Stomach (tissue), 9 donors: ENCODE measurements around the gene TUSC7. TPM values are rescaled to one million over a fixed set of nuclear protein-coding genes. Genes with fewer than 3 reads are reported as not detected.

Experiments
- DNase-seq, 2 donors: peaks; one replicate each; pipeline versions ENCODE4 v3.0.0 to v3.0.0-alpha.2; 2013 to 2019
- H3K27ac ChIP-seq, 5 donors: fragments of 200-600 bp in 4 of 5; sonication (generic) in 4 of 5; one replicate each; pipeline ENCODE4 v1.5.1; 2013 to 2019; ENCODE audit warnings: mild to moderate bottlenecking in 1 of 5, moderate library complexity in 1 of 5
- H3K27me3 ChIP-seq, 3 donors: fragments of 200-600 bp; sonication (generic); one replicate each; pipeline ENCODE4 v1.5.1; 2017 to 2019; ENCODE audit warnings: mixed run types in 1 of 3
- H3K36me3 ChIP-seq, 4 donors: fragments of 200-600 bp; sonication (generic); 1 replicate in 3 of 4; 2 replicates in 1 of 4; pipeline ENCODE4 v1.5.1; 2016 to 2019
- H3K4me1 ChIP-seq, 4 donors: fragments of 200-600 bp; sonication (generic); one replicate each; pipeline ENCODE4 v1.5.1; 2016 to 2019
- H3K4me3 ChIP-seq, 4 donors: fragments of 200-600 bp; sonication (generic) in 3 of 4; one replicate each; pipeline ENCODE4 v1.5.1; 2016 to 2019; ENCODE audit warnings: mild to moderate bottlenecking in 1 of 4
- H3K9me3 ChIP-seq, 4 donors: fragments of 200-600 bp; sonication (generic); one replicate each; pipeline ENCODE4 v1.5.1; 2016 to 2019
- EP300 ChIP-seq: sonication (generic); formaldehyde crosslinking; IDR thresholded peaks from one replicate; pipeline ENCODE4 v1.6.1; 2017; ENCODE audit warnings: antibody characterized with exemption
- POLR2A ChIP-seq, 4 donors: fragments of 450-650 bp; IDR thresholded peaks; one replicate each; pipeline ENCODE4 v1.6.1; 2016; ENCODE audit warnings: antibody characterized with exemption in 4 of 4, control low read depth in 2 of 4, mild to moderate bottlenecking in 1 of 4, moderate library complexity in 1 of 4
- POLR2AphosphoS5 ChIP-seq, 3 donors: sonication (generic); formaldehyde crosslinking; IDR thresholded peaks; one replicate each; pipeline ENCODE4 v1.6.1; 2016; ENCODE audit warnings: antibody characterized with exemption in 3 of 3
- WGBS, 5 donors: extraction: QIAGEN DNeasy Blood & Tissue Kit in 3 of 5; methylation state at CpG; one replicate each; pipeline versions ENCODE4 v1.1.5 to v1.1.7; 2013 to 2018; 5-methylcytosine and 5-hydroxymethylcytosine counted together
- intact Hi-C: fragments of 100-400 bp; cut with DNase I; formaldehyde crosslinking; loops from one replicate; pipeline ENCODE4 v1.15.1; 2023; ENCODE audit warnings: low total_unique reads
- polyA plus RNA-seq, 3 donors: library from polyadenylated mRNA; stranded (reverse); fragments of 200-250 nt; gene quantifications; one replicate each; pipeline ENCODE4 v1.2.3, GENCODE V29; 2013
- total RNA-seq, 5 donors: library from RNA; depleted of rRNA; stranded (reverse); fragments of >200 nt; gene quantifications; one replicate each; pipeline versions ENCODE4 v1.1.0 to v1.2.3, GENCODE V29; 2014 to 2016
- TF ChIP-seq, protein P1 (sequence below), 7 experiments: fragments of 450-650 bp in 4 of 7; fragments of 200-600 bp in 3 of 7; sonication (generic) in 3 of 7; IDR thresholded peaks; one replicate each; pipeline ENCODE4 v1.5.1; 2016 to 2019; ENCODE audit warnings: antibody characterized with exemption in 7 of 7, control low read depth in 2 of 7, mild to moderate bottlenecking in 1 of 7
- donor health status: healthy with polysubstance abuse.
- donor health status: Bipolar disorder and iron deficiency.
- donor health status: healthy.

TUSC7 gene
- total and polyA plus RNA-seq, 8 donors = not detected

DNA sequence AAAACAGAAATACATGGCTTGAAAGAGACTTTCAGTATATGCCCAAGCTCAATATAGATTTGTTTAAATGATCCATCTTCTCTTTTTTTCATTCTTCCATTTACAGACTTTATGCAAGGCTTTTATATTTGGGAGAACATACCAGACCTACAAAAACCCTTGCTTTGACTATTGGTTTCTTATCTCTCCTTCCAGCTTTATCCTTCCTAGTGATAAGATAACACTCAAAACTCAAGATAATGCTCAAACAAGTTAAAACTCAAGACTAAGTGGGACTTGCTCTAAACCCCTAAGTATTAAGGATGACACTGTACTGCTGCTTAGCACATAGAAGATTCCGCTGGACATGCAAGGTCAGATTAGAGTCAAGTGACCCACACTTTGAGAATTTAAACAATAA is 8.0 kb downstream of the TUSC7 start:
- WGBS, 5 donors = 77 to 84% (median 82%) methylated on average over 1 of the region's 1 CpG
- TF ChIP-seq EP300 (no peak), POLR2A (IDR thresholded peaks at IDR 0.05) (no peak), POLR2AphosphoS5 (IDR thresholded peaks at IDR 0.05) (no peak)
- TF ChIP-seq, protein P1, sequence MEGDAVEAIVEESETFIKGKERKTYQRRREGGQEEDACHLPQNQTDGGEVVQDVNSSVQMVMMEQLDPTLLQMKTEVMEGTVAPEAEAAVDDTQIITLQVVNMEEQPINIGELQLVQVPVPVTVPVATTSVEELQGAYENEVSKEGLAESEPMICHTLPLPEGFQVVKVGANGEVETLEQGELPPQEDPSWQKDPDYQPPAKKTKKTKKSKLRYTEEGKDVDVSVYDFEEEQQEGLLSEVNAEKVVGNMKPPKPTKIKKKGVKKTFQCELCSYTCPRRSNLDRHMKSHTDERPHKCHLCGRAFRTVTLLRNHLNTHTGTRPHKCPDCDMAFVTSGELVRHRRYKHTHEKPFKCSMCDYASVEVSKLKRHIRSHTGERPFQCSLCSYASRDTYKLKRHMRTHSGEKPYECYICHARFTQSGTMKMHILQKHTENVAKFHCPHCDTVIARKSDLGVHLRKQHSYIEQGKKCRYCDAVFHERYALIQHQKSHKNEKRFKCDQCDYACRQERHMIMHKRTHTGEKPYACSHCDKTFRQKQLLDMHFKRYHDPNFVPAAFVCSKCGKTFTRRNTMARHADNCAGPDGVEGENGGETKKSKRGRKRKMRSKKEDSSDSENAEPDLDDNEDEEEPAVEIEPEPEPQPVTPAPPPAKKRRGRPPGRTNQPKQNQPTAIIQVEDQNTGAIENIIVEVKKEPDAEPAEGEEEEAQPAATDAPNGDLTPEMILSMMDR (IDR thresholded peaks at IDR 0.05) = no peak

DNA sequence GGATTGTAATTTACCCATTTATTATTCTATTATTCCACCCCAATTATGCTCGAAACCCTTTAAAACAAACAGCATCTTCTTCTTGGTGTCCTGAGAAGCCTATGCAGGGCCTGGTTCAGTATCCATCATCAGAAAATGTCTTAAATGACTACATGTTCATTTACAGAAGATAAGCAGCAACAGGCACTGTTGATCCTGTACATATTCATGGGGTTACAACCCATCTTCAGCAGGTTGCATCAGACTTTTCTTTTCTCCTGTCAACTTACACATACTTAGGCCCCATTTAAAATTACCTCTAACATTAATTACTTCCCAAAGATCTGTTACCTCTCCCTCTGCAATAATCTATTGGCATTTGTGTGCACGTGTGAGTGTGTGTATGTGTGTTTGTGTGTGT is 18.9 kb downstream of the TUSC7 start:
- 54 to 72% (median 66%) methylated on average over 2 of the region's 2 CpGs for WGBS, 5 donors
- TF ChIP-seq EP300 (no peak), POLR2AphosphoS5 (IDR thresholded peaks at IDR 0.05) (no peak), POLR2A (IDR thresholded peaks at IDR 0.05) (no peak)
- TF ChIP-seq, protein P1 (IDR thresholded peaks at IDR 0.05) = no peak
- Histone ChIP-seq H3K9me3 (no peaks in the 10 kb centered on the region), H3K36me3 (no peaks in the 10 kb centered on the region), H3K4me1 (no peaks in the 10 kb centered on the region), H3K27me3 (no peaks in the 10 kb centered on the region), H3K4me3 (no peak overlapping the region), H3K27ac (no peak overlapping the region)
- intact Hi-C loops = no loop called here
- DNase-seq = no peak

More for the DNA sequence above, 8.0 kb downstream of the TUSC7 start:
- H3K27me3 ChIP-seq = no peaks in the 10 kb centered on the region
- no peaks in the 10 kb centered on the region for H3K9me3 ChIP-seq
- no peaks in the 10 kb centered on the region for H3K36me3 ChIP-seq
- intact Hi-C loops = no loop called here
- no peak overlapping the region for H3K4me3 ChIP-seq
- H3K4me1 ChIP-seq = no peaks in the 10 kb centered on the region
- no peak for DNase-seq
- H3K27ac ChIP-seq = no peak overlapping the region

DNA sequence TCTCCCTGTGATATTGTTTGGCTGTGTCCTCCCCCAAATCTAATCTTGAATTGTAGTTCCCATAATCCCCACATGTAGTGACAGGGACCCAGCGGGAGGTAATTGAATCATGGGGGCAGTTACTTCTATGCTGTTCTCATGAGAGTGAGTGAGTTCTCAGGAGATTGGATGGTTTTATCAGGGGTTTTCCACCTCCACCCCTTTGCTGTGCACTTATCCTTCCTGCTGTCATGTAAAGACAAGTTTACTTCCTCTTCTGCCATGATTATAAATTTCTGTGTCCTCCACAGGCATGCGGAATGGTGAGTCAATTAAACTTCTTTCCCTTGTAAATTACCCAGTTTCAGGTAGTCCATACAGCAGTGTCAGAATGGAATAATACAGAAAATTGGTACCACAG is 24.7 kb downstream of the TUSC7 start:
- TF ChIP-seq POLR2A (IDR thresholded peaks at IDR 0.05) = no peak
- no peak for TF ChIP-seq POLR2AphosphoS5 (IDR thresholded peaks at IDR 0.05)
- TF ChIP-seq, protein P1 (IDR thresholded peaks at IDR 0.05) = no peak
- TF ChIP-seq EP300 = no peak
- WGBS, 5 donors = 81 to 95% (median 90%) methylated on average over 2 of the region's 2 CpGs
- Histone ChIP-seq H3K4me1 (no peaks in the 10 kb centered on the region), H3K4me3 (no peak overlapping the region), H3K9me3 (peaks cover 0 to 8% (median 2%) of the 10 kb centered on the region in 4 donors), H3K27me3 (no peaks in the 10 kb centered on the region), H3K36me3 (no peaks in the 10 kb centered on the region), H3K27ac (no peak overlapping the region)
- DNase-seq = no peak
- intact Hi-C loops = no loop called here

DNA sequence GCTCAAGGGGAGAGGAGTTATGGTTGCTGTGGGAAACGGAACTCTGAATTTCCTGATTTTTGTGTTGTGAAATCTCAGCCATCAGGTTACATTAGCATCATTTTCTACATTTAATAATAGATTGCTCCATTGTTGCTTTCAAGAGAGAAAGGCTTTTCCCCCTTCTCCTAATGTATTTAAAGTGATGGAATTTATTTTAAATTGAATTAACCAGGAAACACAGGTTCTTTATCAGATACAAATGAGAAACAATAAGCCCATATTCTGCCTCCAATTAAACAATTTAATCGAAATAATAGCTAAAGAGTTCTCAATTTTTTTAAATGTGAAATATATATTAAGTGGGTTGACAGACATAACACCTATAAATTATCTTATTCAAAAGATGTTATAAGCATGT is 30.1 kb downstream of the TUSC7 start:
- 39 to 89% (median 45%) methylated on average over 2 of the region's 2 CpGs for WGBS, 5 donors

More for the DNA sequence above, 30.1 kb downstream of the TUSC7 start:
- Histone ChIP-seq H3K4me3 (no peak overlapping the region), H3K27me3 (no peaks in the 10 kb centered on the region), H3K4me1 (no peaks in the 10 kb centered on the region), H3K36me3 (no peaks in the 10 kb centered on the region), H3K27ac (no peak overlapping the region), H3K9me3 (peaks cover 0 to 8% (median 2%) of the 10 kb centered on the region in 4 donors)
- intact Hi-C loops = no loop called here
- TF ChIP-seq EP300 (no peak), POLR2AphosphoS5 (IDR thresholded peaks at IDR 0.05) (no peak), POLR2A (IDR thresholded peaks at IDR 0.05) (no peak)
- TF ChIP-seq, protein P1 (IDR thresholded peaks at IDR 0.05) = no peak
- DNase-seq = no peak
